ENCODE measurements around the gene MCC.

DNA sequence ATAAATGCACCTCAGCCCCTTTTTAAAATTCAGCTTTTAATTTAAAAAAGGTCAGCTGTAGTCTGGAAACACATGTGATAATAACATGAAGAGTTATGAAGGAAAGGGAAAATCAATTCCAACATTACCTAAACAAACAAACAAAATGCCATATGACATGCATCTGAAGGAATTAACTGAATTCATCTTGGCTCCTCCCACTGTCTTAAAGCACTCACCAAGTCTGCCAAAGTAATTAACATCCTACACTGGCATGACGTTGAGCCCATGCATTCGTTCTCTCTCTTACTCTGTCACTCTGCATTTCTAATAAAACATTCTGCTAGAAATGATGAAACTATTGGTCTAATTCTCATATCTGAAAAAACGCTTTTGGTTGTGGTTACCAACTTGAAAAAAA lies 91.2 kb downstream of the MCC start:
- TF ChIP-seq CTCF (IDR thresholded peaks at IDR 0.05; ENCODE audit: insufficient read depth, low read length, poor library complexity, severe bottlenecking) (no peak), EZH2phosphoT487 (conservative IDR thresholded peaks at IDR 0.05; ENCODE audit: low read length) (no peak)
